H1 (cell line): ENCODE measurements around the gene GID8. TPM values are rescaled to one million over a fixed set of nuclear protein-coding genes. Genes with fewer than 3 reads are reported as not detected.
A peak's percentile ranks its signal among the peaks of the same experiment; 100 is the strongest.

Experiments
- CTCF ChIA-PET: fragments of 300-600 bp; sonication (Branson Sonifier 250); formaldehyde crosslinking; loops from one replicate; lab custom pipeline; 2021; ENCODE audit not compliant: partially characterized antibody; lab: Charles Lee
- POLR2A ChIA-PET: fragments of 300-600 bp; sonication (Branson Sonifier 250); formaldehyde crosslinking; loops from one replicate; lab custom pipeline; 2021; ENCODE audit warnings: inconsistent platforms; ENCODE audit not compliant: partially characterized antibody; lab: Charles Lee
- DNase-seq, 2 experiments: peaks; one replicate each; pipeline versions ENCODE4 v3.0.0 to v3.0.0-alpha.2; 2010 to 2022; ENCODE audit warnings: low spot score in 2 of 2, low read depth in 1 of 2, mixed read lengths in 1 of 2
- FAIRE-seq: peaks from 2 replicates; lab custom pipeline; 2011; peaks lifted over from hg19 to GRCh38; lab: Jason Lieb, UNC
- H2AFZ ChIP-seq: 2 replicates; pipeline ENCODE4 v1.8.1; 2012; ENCODE audit warnings: low read length, inconsistent platforms
- H2AK5ac ChIP-seq: 2 replicates; pipeline ENCODE4 v1.6.1; 2013; ENCODE audit warnings: low read depth, low read length
- H2BK120ac ChIP-seq: replicated peaks from 2 replicates; pipeline ENCODE3; 2013; ENCODE audit warnings: low read depth, low read length, inconsistent platforms
- H2BK12ac ChIP-seq: 2 replicates; pipeline ENCODE4 v1.6.1; 2013; ENCODE audit warnings: low read depth, low read length
- H2BK15ac ChIP-seq: 2 replicates; pipeline ENCODE4 v1.6.1; 2013; ENCODE audit warnings: low read length
- H2BK20ac ChIP-seq: 2 replicates; pipeline ENCODE4 v1.6.1; 2013; ENCODE audit warnings: low read length
- H2BK5ac ChIP-seq: 2 replicates; pipeline ENCODE4 v1.6.1; 2013; ENCODE audit warnings: low read depth, low read length
- H3K14ac ChIP-seq: 2 replicates; pipeline ENCODE4 v1.6.1; 2013; ENCODE audit warnings: inconsistent platforms; ENCODE audit not compliant: insufficient read length
- H3K18ac ChIP-seq: 2 replicates; pipeline ENCODE4 v1.6.1; 2013; ENCODE audit warnings: low read length; ENCODE audit errors: extremely low read depth
- H3K23ac ChIP-seq: 2 replicates; pipeline ENCODE4 v1.6.1; 2013; ENCODE audit warnings: inconsistent platforms; ENCODE audit not compliant: insufficient read length
- H3K23me2 ChIP-seq: 2 replicates; pipeline ENCODE4 v1.6.1; 2013; ENCODE audit warnings: low read depth, low read length
- H3K27ac ChIP-seq: 2 replicates; pipeline ENCODE4 v1.6.1; 2011; ENCODE audit warnings: low read depth, low read length, inconsistent platforms
- H3K27me3 ChIP-seq, 4 experiments: replicated peaks in 1 of 4; 1 replicate in 1 of 4; 2 replicates in 3 of 4; pipeline versions ENCODE4 v1.6.1 to v1.8.1; 2011 to 2013; ENCODE audit warnings: low read length in 3 of 4, mild to moderate bottlenecking in 3 of 4, inconsistent platforms in 2 of 4, mixed read lengths in 2 of 4, moderate library complexity in 1 of 4; ENCODE audit not compliant: control insufficient read depth in 3 of 4, insufficient read depth in 3 of 4; ENCODE audit errors: extremely low read depth in 1 of 4
- H3K36me3 ChIP-seq, 4 experiments: 2 replicates each; pipeline versions ENCODE4 v1.6.1 to v1.8.1; 2011 to 2013; ENCODE audit warnings: mild to moderate bottlenecking in 4 of 4, low read length in 3 of 4, moderate library complexity in 2 of 4, control low read depth in 1 of 4, inconsistent platforms in 1 of 4; ENCODE audit not compliant: insufficient read depth in 4 of 4, control insufficient read depth in 2 of 4
- H3K4ac ChIP-seq: replicated peaks from 2 replicates; pipeline ENCODE3; 2013; ENCODE audit warnings: low read length, low read depth, mixed read lengths, inconsistent platforms; ENCODE audit not compliant: insufficient read length
- H3K4me1 ChIP-seq, 4 experiments: replicated peaks in 1 of 4; 1 replicate in 1 of 4; 2 replicates in 3 of 4; pipeline versions ENCODE4 v1.6.1 to v1.8.1; 2011 to 2013; ENCODE audit warnings: low read length in 3 of 4, inconsistent platforms in 2 of 4, mixed read lengths in 1 of 4; ENCODE audit not compliant: insufficient read depth in 4 of 4, control insufficient read depth in 3 of 4
- H3K4me2 ChIP-seq, 2 experiments: 2 replicates each; pipeline versions ENCODE4 v1.6.1 to v1.8.1; 2011 to 2013; ENCODE audit warnings: low read depth in 2 of 2, low read length in 2 of 2, control low read depth in 1 of 2, inconsistent platforms in 1 of 2, mild to moderate bottlenecking in 1 of 2; ENCODE audit not compliant: insufficient read depth in 1 of 2
- H3K4me3 ChIP-seq, 4 experiments: fragments of 200-600, 300-600 bp in 1 of 4; sonication (generic), shearing (Covaris generic), sonication (Bioruptor Twin) in 1 of 4; 2 replicates each; pipeline versions ENCODE4 v1.5.1 to v1.8.1; 2011 to 2016; ENCODE audit warnings: low read length in 4 of 4, low read depth in 3 of 4, control low read depth in 2 of 4, inconsistent platforms in 2 of 4, mild to moderate bottlenecking in 2 of 4, mixed read lengths in 1 of 4, moderate library complexity in 1 of 4; ENCODE audit not compliant: insufficient read depth in 2 of 4; ENCODE audit errors: extremely low read depth in 1 of 4
- H3K56ac ChIP-seq: replicated peaks from 2 replicates; pipeline ENCODE3; 2013; ENCODE audit warnings: low read depth, mild to moderate bottlenecking, mixed read lengths, low read length, inconsistent platforms; ENCODE audit not compliant: insufficient read length
- H3K79me1 ChIP-seq: 2 replicates; pipeline ENCODE4 v1.6.1; 2013; ENCODE audit warnings: low read depth, low read length, control low read depth
- H3K79me2 ChIP-seq, 2 experiments: 2 replicates each; pipeline versions ENCODE4 v1.6.1 to v1.8.1; 2012 to 2013; ENCODE audit warnings: low read length in 2 of 2, mild to moderate bottlenecking in 2 of 2, inconsistent platforms in 1 of 2; ENCODE audit not compliant: insufficient read depth in 2 of 2, control insufficient read depth in 1 of 2
- H3K9ac ChIP-seq, 4 experiments: replicated peaks in 1 of 4; 1 replicate in 1 of 4; 2 replicates in 3 of 4; pipeline versions ENCODE4 v1.6.1 to v1.8.1; 2011 to 2013; ENCODE audit warnings: low read depth in 3 of 4, low read length in 3 of 4, control low read depth in 2 of 4, mild to moderate bottlenecking in 2 of 4, moderate library complexity in 2 of 4, inconsistent platforms in 1 of 4; ENCODE audit errors: extremely low read depth in 1 of 4
- H3K9me3 ChIP-seq, 2 experiments: 2 replicates each; pipeline versions ENCODE4 v1.6.1 to v1.8.1; 2012 to 2013; ENCODE audit warnings: mild to moderate bottlenecking in 2 of 2, moderate library complexity in 2 of 2, control low read depth in 1 of 2, inconsistent platforms in 1 of 2, low read depth in 1 of 2, low read length in 1 of 2, mixed read lengths in 1 of 2; ENCODE audit not compliant: insufficient read depth in 2 of 2
- H4K20me1 ChIP-seq, 2 experiments: replicated peaks in 1 of 2; 2 replicates each; pipeline versions ENCODE3 to v1.8.1; 2011 to 2013; ENCODE audit warnings: inconsistent platforms in 2 of 2, low read length in 2 of 2, mild to moderate bottlenecking in 1 of 2; ENCODE audit not compliant: insufficient read depth in 2 of 2, control insufficient read depth in 1 of 2
- H4K5ac ChIP-seq: 2 replicates; pipeline ENCODE4 v1.6.1; 2013; ENCODE audit warnings: low read length, low read depth, mixed read lengths, inconsistent platforms; ENCODE audit not compliant: insufficient read length
- H4K8ac ChIP-seq: 2 replicates; pipeline ENCODE4 v1.8.0; 2013; ENCODE audit warnings: mild to moderate bottlenecking, moderate library complexity, low read length, inconsistent platforms; ENCODE audit not compliant: insufficient read depth; ENCODE audit errors: extremely low read depth
- H4K91ac ChIP-seq: replicated peaks from 2 replicates; pipeline ENCODE3; 2013; ENCODE audit warnings: low read length, mixed read lengths, inconsistent platforms; ENCODE audit not compliant: insufficient read length
- BACH1 ChIP-seq: IDR thresholded peaks from 2 replicates; pipeline ENCODE4 v1.6.1; 2012; ENCODE audit warnings: low read length, improper control_type of control experiment
- CREB1 ChIP-seq: IDR thresholded peaks from 2 replicates; pipeline ENCODE4 v1.6.1; 2012; ENCODE audit warnings: inconsistent platforms
- EP300 ChIP-seq, 2 experiments: IDR thresholded peaks; 1 replicate in 1 of 2; 2 replicates in 1 of 2; pipeline ENCODE4 v1.6.1; 2011 to 2012; ENCODE audit warnings: low read depth in 2 of 2, low read length in 2 of 2, mild to moderate bottlenecking in 2 of 2, borderline replicate concordance in 1 of 2, inconsistent platforms in 1 of 2, moderate library complexity in 1 of 2
- JUN ChIP-seq: IDR thresholded peaks from 2 replicates; pipeline ENCODE4 v1.6.1; 2011; ENCODE audit warnings: low read depth, mild to moderate bottlenecking, improper control_type of control experiment, low read length
- KDM5A ChIP-seq: fragments of 200-600 bp; IDR thresholded peaks from 2 replicates; pipeline ENCODE4 v1.7.1; 2012; ENCODE audit warnings: mild to moderate bottlenecking, low read length, inconsistent platforms, mixed read lengths
- POLR2A ChIP-seq, 2 experiments: IDR thresholded peaks; 1 replicate in 1 of 2; 2 replicates in 1 of 2; pipeline ENCODE4 v1.6.1; 2011; ENCODE audit warnings: low read depth in 2 of 2, low read length in 2 of 2, mild to moderate bottlenecking in 2 of 2; ENCODE audit errors: control extremely low read depth in 1 of 2
- RFX5 ChIP-seq: IDR thresholded peaks from 2 replicates; pipeline ENCODE4 v1.6.1; 2011; ENCODE audit warnings: low read depth, low read length, improper control_type of control experiment, borderline replicate concordance
- SIX5 ChIP-seq: IDR thresholded peaks from 2 replicates; pipeline ENCODE4 v1.6.1; 2011; ENCODE audit warnings: mild to moderate bottlenecking, low read depth, low read length
- TAF7 ChIP-seq: optimal IDR thresholded peaks from 2 replicates; pipeline ENCODE3; 2011; ENCODE audit warnings: low read depth, mild to moderate bottlenecking, inconsistent platforms, low read length, moderate library complexity, borderline replicate concordance
- TBP ChIP-seq: IDR thresholded peaks from 2 replicates; pipeline ENCODE4 v1.6.1; 2011; ENCODE audit warnings: low read depth, low read length, improper control_type of control experiment
- TEAD4 ChIP-seq: IDR thresholded peaks from 2 replicates; pipeline ENCODE4 v1.6.1; 2012; ENCODE audit warnings: low read depth, low read length, inconsistent platforms, mixed read lengths
- YY1 ChIP-seq: IDR thresholded peaks from 2 replicates; pipeline ENCODE4 v1.6.1; 2011; ENCODE audit warnings: low read depth, mild to moderate bottlenecking, low read length
- WGBS, 2 experiments: shearing (Covaris generic) in 1 of 2; methylation state at CpG; one replicate each; pipeline versions ENCODE4 v1.1.6 to v1.1.7; 2013 to 2015; ENCODE audit warnings: low lambda C conversion rate in 2 of 2, mixed read lengths in 2 of 2, inconsistent platforms in 1 of 2, low coverage in 1 of 2, missing lambda C conversion rate in 1 of 2; ENCODE audit not compliant: insufficient replicate concordance in 2 of 2, insufficient coverage in 1 of 2, insufficient read length in 1 of 2; ENCODE audit errors: extremely low coverage in 1 of 2, missing lambda C conversion rate in 1 of 2; 5-methylcytosine and 5-hydroxymethylcytosine counted together
- polyA plus RNA-seq, 7 experiments: library from polyadenylated mRNA; depleted of rRNA in 3 of 7; stranded (reverse) in 5 of 7; unstranded in 2 of 7; fragments of >200 nt in 5 of 7; fragments of 200-250 nt in 2 of 7; gene quantifications; 1 replicate in 5 of 7; 2 replicates in 1 of 7; 4 replicates in 1 of 7; pipeline versions ENCODE4 v1.2.1 to v1.2.3, GENCODE V29; 2011 to 2013; ENCODE audit warnings: missing spikeins in 2 of 7, mixed read lengths in 2 of 7
- total RNA-seq: library from RNA; stranded (reverse); fragmentation: NEBNext Ultra II Directional; extraction: Animal tissue kit (Norgen Biotek cat#: 25700); gene quantifications from 2 replicates; pipeline ENCODE4 v1.2.1, GENCODE V29; 2021
- TF ChIP-seq, protein P1 (sequence below): IDR thresholded peaks from 2 replicates; pipeline ENCODE4 v1.6.1; 2012; ENCODE audit warnings: low read length, inconsistent platforms

GID8 gene
- total and polyA plus RNA-seq, 2 of the 8 experiments (the other 6 are each of a cell fraction or from before 2014, with no cell fraction given): 39.7 to 72.9 TPM

DNA sequence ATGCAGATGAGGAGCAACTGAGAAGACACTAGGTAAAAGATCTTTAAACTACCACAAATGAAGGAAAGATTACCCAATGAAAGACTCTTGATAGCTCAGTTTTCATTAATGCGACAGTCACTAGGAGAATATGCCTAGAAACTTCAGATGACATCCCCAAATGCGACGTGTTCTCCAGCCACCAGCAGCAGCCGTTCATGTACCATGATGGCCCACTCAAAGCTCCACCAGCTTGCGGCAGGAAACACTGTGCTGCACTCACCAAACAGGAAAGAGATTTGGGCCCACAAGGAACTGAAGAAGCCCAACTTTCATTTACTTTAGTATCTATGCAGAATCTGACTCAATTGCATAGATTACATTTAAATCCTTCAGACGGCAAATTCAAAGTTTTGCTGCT, 19.1 kb upstream of the GID8 start:
- no peak overlapping the region for H2BK12ac ChIP-seq
- H3K27me3 ChIP-seq: no peaks in the 10 kb centered on the region
- H3K14ac ChIP-seq: no peak overlapping the region
- H3K36me3 ChIP-seq: peaks cover 0 to 3% (median 0%) of the 10 kb centered on the region in 4 experiments; a peak in 2 of 8 replicates
- FAIRE-seq (no peak), DNase-seq (no peak)
- H3K79me1 ChIP-seq: peaks cover 3% of the 10 kb centered on the region
- no peak overlapping the region for H4K91ac ChIP-seq
- no peak overlapping the region for H3K4me3 ChIP-seq
- H3K79me2 ChIP-seq: peaks cover 77 to 100% of the 10 kb centered on the region in 2 experiments
- 78% methylated on average over 6 of the region's 6 CpGs; no CpG with 5 or more reads in 1 of the 2 experiments for WGBS, 2 experiments
- H3K56ac ChIP-seq: no peak overlapping the region
- H2BK5ac ChIP-seq: no peak overlapping the region
- H2BK15ac ChIP-seq: no peak overlapping the region
- no peak overlapping the region for H2BK120ac ChIP-seq
- no peak overlapping the region for H3K9ac ChIP-seq
- peaks cover 17 to 46% (median 38%) of the 10 kb centered on the region in 4 experiments; a peak in 6 of 7 replicates for H3K4me1 ChIP-seq
- peak overlapping the region; percentile 10; the same call in 1 of the 2 replicates for H3K18ac ChIP-seq
- CTCF ChIA-PET: interaction anchor here (1.2 to 6.0 kb wide), 7 partner anchors 8 to 60 kb away, joined by 3 to 58 read pairs (median 14); partner anchors contain the start of gene DIDO1
- H4K20me1 ChIP-seq: peaks cover 54 to 60% of the 10 kb centered on the region in 2 experiments
- H2BK20ac ChIP-seq: no peak overlapping the region
- no peak overlapping the region for H3K4ac ChIP-seq
- no peak overlapping the region for H2AFZ ChIP-seq
- peak overlapping the region; percentile 15 to 40; a peak in 3 of 4 replicates for H3K4me2 ChIP-seq
- no peaks in the 10 kb centered on the region for H3K9me3 ChIP-seq
- POLR2A ChIA-PET: interaction anchor here (0.8 to 20.3 kb wide), 7 partner anchors 7 to 274 kb away, joined by 3 to 363 read pairs (median 14); partner anchors contain the start of genes DIDO1 and GID8
- H3K23ac ChIP-seq: no peak overlapping the region
- H3K23me2 ChIP-seq: no peaks in the 10 kb centered on the region
- no peak overlapping the region for H4K5ac ChIP-seq
- no peak overlapping the region for H4K8ac ChIP-seq
- no peak overlapping the region for H2AK5ac ChIP-seq
- H3K27ac ChIP-seq: no peak overlapping the region
- TF ChIP-seq RFX5 (no peak), TEAD4 (no peak), JUN (no peak), EP300 (IDR thresholded peaks at IDR 0.05; ENCODE audit: borderline replicate concordance in 1 of 2, low read depth in 2 of 2, low read length in 2 of 2) (no peak), POLR2A (IDR thresholded peaks at IDR 0.05; ENCODE audit: control extremely low read depth in 1 of 2, low read depth in 2 of 2, low read length in 2 of 2) (no peak), YY1 (no peak), SIX5 (no peak), TBP (no peak), TAF7 (no peak), CREB1 (no peak), BACH1 (no peak), KDM5A (no peak)
- TF ChIP-seq, protein P1, sequence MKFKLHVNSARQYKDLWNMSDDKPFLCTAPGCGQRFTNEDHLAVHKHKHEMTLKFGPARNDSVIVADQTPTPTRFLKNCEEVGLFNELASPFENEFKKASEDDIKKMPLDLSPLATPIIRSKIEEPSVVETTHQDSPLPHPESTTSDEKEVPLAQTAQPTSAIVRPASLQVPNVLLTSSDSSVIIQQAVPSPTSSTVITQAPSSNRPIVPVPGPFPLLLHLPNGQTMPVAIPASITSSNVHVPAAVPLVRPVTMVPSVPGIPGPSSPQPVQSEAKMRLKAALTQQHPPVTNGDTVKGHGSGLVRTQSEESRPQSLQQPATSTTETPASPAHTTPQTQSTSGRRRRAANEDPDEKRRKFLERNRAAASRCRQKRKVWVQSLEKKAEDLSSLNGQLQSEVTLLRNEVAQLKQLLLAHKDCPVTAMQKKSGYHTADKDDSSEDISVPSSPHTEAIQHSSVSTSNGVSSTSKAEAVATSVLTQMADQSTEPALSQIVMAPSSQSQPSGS: no peak
